ENCODE measurements around the gene ALDH2. TPM values are rescaled to one million over a fixed set of nuclear protein-coding genes. Genes with fewer than 3 reads are reported as not detected.

Gene ALDH2
- total and polyA plus RNA-seq, 10 of the 15 experiments (the other 5 are each of a cell fraction or from before 2014, with no cell fraction given): 1.4 to 16.4 (median 8.7) TPM

DNA sequence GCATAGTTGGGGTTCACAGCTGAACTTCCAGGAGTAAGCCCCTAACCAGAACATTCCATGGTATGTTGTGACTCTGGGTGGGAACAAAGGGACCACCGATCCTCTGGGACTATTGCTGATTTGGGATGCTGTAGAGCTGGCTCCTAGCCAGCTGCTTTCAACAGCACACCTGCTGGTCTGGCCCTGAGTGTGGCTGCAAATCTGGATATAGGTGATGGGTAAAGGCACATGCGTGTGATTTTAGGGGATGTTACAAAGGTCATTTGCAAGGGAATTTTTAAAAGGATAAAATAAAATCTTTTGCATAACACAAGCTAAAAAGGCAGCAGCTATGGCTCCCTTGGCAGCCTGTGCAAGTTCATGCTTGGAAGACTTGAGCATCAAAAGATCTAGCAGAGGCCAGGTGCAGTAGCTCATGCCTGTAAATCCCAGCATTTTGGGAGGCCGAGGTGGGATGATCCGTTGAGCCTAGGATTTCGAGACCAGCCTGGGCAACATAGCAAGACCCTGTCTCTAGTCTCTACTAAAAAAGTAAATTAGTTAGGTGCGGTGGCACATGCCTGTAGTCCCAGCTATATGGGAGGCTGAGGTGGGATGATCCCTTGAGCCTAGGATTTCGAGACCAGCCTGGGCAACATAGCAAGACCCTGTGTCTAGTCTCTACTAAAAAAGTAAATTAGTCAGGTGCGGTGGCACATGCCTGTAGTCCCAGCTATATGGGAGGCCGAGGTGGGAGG is 1.6 kb downstream of the ALDH2 start (continued):
- TF ChIP-seq CBX3 (IDR thresholded peaks at IDR 0.05; ENCODE audit: borderline replicate concordance, low read depth) (no peak), TARDBP (IDR thresholded peaks at IDR 0.05; ENCODE audit: borderline replicate concordance) (no peak), ZBED1 (IDR thresholded peaks at IDR 0.05; ENCODE audit: borderline replicate concordance) (no peak), ZNF24 (IDR thresholded peaks at IDR 0.05) (no peak), ZNF622 (IDR thresholded peaks at IDR 0.05) (no peak), TCF7 (IDR thresholded peaks at IDR 0.05; ENCODE audit: borderline replicate concordance) (no peak), EGR1 (IDR thresholded peaks at IDR 0.05; ENCODE audit: borderline replicate concordance in 1 of 2, low read depth in 2 of 2, low read length in 2 of 2) (no peak)
- TF ChIP-seq, protein P1, sequence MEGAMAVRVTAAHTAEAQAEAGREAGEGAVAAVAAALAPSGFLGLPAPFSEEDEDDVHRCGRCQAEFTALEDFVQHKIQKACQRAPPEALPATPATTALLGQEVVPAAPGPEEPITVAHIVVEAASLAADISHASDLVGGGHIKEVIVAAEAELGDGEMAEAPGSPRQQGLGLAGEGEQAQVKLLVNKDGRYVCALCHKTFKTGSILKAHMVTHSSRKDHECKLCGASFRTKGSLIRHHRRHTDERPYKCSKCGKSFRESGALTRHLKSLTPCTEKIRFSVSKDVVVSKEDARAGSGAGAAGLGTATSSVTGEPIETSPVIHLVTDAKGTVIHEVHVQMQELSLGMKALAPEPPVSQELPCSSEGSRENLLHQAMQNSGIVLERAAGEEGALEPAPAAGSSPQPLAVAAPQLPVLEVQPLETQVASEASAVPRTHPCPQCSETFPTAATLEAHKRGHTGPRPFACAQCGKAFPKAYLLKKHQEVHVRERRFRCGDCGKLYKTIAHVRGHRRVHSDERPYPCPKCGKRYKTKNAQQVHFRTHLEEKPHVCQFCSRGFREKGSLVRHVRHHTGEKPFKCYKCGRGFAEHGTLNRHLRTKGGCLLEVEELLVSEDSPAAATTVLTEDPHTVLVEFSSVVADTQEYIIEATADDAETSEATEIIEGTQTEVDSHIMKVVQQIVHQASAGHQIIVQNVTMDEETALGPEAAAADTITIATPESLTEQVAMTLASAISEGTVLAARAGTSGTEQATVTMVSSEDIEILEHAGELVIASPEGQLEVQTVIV (IDR thresholded peaks at IDR 0.05; ENCODE audit: borderline replicate concordance, partially characterized antibody): no peak

DNA sequence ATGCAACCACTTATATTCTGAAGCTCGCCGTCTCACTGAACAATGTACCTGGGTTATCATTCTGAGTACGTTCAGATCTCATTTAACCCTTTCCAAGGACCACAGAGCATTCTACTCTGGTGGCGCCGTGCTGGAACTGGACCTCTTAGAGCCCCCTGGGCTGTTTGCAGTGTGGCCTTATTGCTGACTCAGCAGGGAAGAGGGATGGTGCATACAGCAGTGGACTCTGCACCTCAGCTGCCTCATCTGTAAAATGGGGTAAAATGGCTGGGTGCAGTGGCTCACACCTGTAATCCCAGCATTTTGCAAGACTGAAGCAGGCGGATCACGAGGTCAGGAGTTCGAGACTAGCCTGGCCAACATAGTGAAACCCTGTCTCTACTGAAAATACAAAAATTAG is 2.9 kb downstream of the ALDH2 start:
- Histone ChIP-seq H3K27me3 (replicated peaks in 1 of 2; ENCODE audit: control insufficient read depth in 2 of 2, insufficient read depth in 2 of 2, low read length in 1 of 2) (no peaks in the 10 kb centered on the region), H2AFZ (ENCODE audit: control insufficient read depth, low read depth, low read length) (no peak overlapping the region), H3K4me3 (no peak overlapping the region), H3K79me2 (ENCODE audit: control insufficient read depth, insufficient read depth, low read length) (no peaks in the 10 kb centered on the region; the same call in 1 of the 2 replicates), H3K36me3 (ENCODE audit: control insufficient read depth in 2 of 2, insufficient read depth in 2 of 2, low read length in 1 of 2) (no peaks in the 10 kb centered on the region), H3K9ac (ENCODE audit: control insufficient read depth, insufficient read depth, low read length) (no peak overlapping the region), H3K4me1 (ENCODE audit: control insufficient read depth, insufficient read depth, low read length) (peaks cover 40% of the 10 kb centered on the region), H3K9me3 (replicated peaks; ENCODE audit: control insufficient read depth, insufficient read depth, low read length) (no peaks in the 10 kb centered on the region; the same call in 2 of the 3 replicates), H3K27ac (ENCODE audit: control insufficient read depth, insufficient read depth) (no peak overlapping the region), H4K20me1 (ENCODE audit: control insufficient read depth, insufficient read depth) (no peaks in the 10 kb centered on the region), H3K4me2 (ENCODE audit: control insufficient read depth, insufficient read depth) (no peak overlapping the region)
- ATAC-seq (no peak), FAIRE-seq (no peak), DNase-seq (ENCODE audit: low read depth, low spot score) (no peak)
- WGBS (ENCODE audit: insufficient coverage, insufficient replicate concordance, low lambda C conversion rate, missing lambda C conversion rate): 83% methylated on average over 8 of the region's 8 CpGs
- ChIA-PET POLR2A (interaction anchor here (0.6 to 0.7 kb wide), 2 partner anchors 245 to 1077 kb away, joined by 3 read pairs; no protein-coding TSS in a partner anchor), SMC1A (ENCODE audit: uncharacterized antibody, unreplicated experiment) (interaction anchor here (2.4 kb wide), 1 partner anchor 8 kb away, joined by 8 read pairs; no protein-coding TSS in a partner anchor), RAD21 (ENCODE audit: unreplicated experiment) (interaction anchor here (0.6 kb wide), 1 partner anchor 240 kb away, joined by 3 read pairs; no protein-coding TSS in a partner anchor), CTCF (no interaction called here)
- in situ Hi-C loops (cut with MboI): no loop called here
- no TSS peak for BruUV-seq (replicated peaks)
- intact Hi-C loops (cut with micrococcal nuclease; ENCODE audit: unreplicated experiment): no loop called here
- TF ChIP-seq TAF1 (IDR thresholded peaks at IDR 0.05; ENCODE audit: borderline replicate concordance, low read depth, low read length) (no peak), NFXL1 (IDR thresholded peaks at IDR 0.05; ENCODE audit: borderline replicate concordance) (no peak), ZNF622 (IDR thresholded peaks at IDR 0.05) (no peak), EED (IDR thresholded peaks at IDR 0.05; ENCODE audit: low read depth) (no peak), WRNIP1 (IDR thresholded peaks at IDR 0.05; ENCODE audit: borderline replicate concordance, low read depth, low read length) (no peak), STAT1 (conservative IDR thresholded peaks at IDR 0.05) (no peak), SREBF1 (IDR thresholded peaks at IDR 0.05; ENCODE audit: low read length) (no peak), SRF (IDR thresholded peaks at IDR 0.05; ENCODE audit: low read depth in 2 of 2, low read length in 2 of 2) (no peak), STAT3 (IDR thresholded peaks at IDR 0.05; ENCODE audit: low read depth, low read length) (no peak), POLR2A (IDR thresholded peaks at IDR 0.05; ENCODE audit: low read depth, low read length) (no peak), CBX3 (IDR thresholded peaks at IDR 0.05; ENCODE audit: borderline replicate concordance, low read depth) (no peak)
- TF ChIP-seq, protein P2, sequence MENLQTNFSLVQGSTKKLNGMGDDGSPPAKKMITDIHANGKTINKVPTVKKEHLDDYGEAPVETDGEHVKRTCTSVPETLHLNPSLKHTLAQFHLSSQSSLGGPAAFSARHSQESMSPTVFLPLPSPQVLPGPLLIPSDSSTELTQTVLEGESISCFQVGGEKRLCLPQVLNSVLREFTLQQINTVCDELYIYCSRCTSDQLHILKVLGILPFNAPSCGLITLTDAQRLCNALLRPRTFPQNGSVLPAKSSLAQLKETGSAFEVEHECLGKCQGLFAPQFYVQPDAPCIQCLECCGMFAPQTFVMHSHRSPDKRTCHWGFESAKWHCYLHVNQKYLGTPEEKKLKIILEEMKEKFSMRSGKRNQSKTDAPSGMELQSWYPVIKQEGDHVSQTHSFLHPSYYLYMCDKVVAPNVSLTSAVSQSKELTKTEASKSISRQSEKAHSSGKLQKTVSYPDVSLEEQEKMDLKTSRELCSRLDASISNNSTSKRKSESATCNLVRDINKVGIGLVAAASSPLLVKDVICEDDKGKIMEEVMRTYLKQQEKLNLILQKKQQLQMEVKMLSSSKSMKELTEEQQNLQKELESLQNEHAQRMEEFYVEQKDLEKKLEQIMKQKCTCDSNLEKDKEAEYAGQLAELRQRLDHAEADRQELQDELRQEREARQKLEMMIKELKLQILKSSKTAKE (IDR thresholded peaks at IDR 0.05; ENCODE audit: low read depth, poor library complexity, severe bottlenecking): no peak

Measured in GM12878 (cell line).